Activated naive CD8-positive, alpha-beta T cell treated with anti-CD3 and anti-CD28 coated beads, Interleukin-2, amount 50 U/mL, for 24 hours (primary cell): ENCODE measurements around the gene KNG1.

Source experiments
- ATAC-seq: fragments of 150-1000 bp; cut with Tn5 transposase; one replicate; pipeline ENCODE4 v1.10.0; 2021
- DNase-seq: peaks from one replicate; pipeline ENCODE4 v3.0.0; 2021
- H3K27ac Mint-ChIP-seq: one replicate; pipeline ENCODE4 v1.8.0; 2021; ENCODE audit warnings: mild to moderate bottlenecking, mixed read lengths
- H3K27me3 Mint-ChIP-seq: one replicate; pipeline ENCODE4 v1.8.0; 2021; ENCODE audit warnings: mixed read lengths
- H3K36me3 Mint-ChIP-seq: one replicate; pipeline ENCODE4 v1.8.0; 2021; ENCODE audit warnings: low read depth, mixed read lengths
- H3K4me1 Mint-ChIP-seq: one replicate; pipeline ENCODE4 v1.8.0; 2021; ENCODE audit warnings: mixed read lengths
- H3K4me3 Mint-ChIP-seq: one replicate; pipeline ENCODE4 v1.8.0; 2021; ENCODE audit warnings: mild to moderate bottlenecking, moderate library complexity, mixed read lengths
- H3K9me3 Mint-ChIP-seq: one replicate; pipeline ENCODE4 v1.8.0; 2021; ENCODE audit warnings: mixed read lengths

Gene KNG1

DNA sequence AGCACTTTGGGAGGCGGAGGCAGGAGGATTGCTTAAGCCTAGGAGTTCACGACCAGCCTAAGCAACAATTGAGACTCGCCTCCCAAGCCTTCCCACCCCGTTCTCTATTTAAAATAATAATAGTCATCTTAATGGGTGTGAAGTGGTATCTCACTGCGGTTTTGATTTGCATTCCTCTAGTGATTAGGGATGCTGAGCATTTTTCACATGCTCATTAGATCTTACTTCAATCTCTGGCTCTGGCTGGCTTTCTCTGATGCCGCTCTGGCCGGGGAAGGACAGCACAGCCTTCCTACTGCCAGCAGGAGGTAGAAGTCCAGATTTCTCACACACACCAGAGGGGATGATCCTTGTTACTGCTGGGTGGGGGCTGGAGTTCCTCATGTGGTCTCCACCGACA, 58.8 kb downstream of the KNG1 start:
- Mint-ChIP-seq H3K36me3 (no peaks in the 10 kb centered on the region), H3K4me1 (peaks cover 18% of the 10 kb centered on the region), H3K27ac (no peak overlapping the region), H3K27me3 (peaks cover 1% of the 10 kb centered on the region), H3K9me3 (no peaks in the 10 kb centered on the region), H3K4me3 (no peak overlapping the region)
- ATAC-seq (no peak), DNase-seq (no peak)

GRCh38 chr3:186779204-186779603, 62.0 kb downstream of the KNG1 start:
- no peak for DNase-seq
- Mint-ChIP-seq H3K27ac (no peak overlapping the region), H3K27me3 (peaks cover 4% of the 10 kb centered on the region), H3K4me3 (no peak overlapping the region), H3K9me3 (no peaks in the 10 kb centered on the region), H3K36me3 (peaks cover 11% of the 10 kb centered on the region), H3K4me1 (peaks cover 14% of the 10 kb centered on the region)
- ATAC-seq, result no peak

- peaks cover 45% of the 10 kb centered on the region for H3K36me3 Mint-ChIP-seq
- peak overlapping the region; percentile 100 for H3K27ac Mint-ChIP-seq
- DNase-seq (no peak), ATAC-seq (no peak)
- H3K4me1 Mint-ChIP-seq, result peaks cover 47% of the 10 kb centered on the region
- peaks cover 7% of the 10 kb centered on the region for H3K27me3 Mint-ChIP-seq
- no peaks in the 10 kb centered on the region for H3K9me3 Mint-ChIP-seq
- peak overlapping the region; percentile 99 for H3K4me3 Mint-ChIP-seq
Measured at GRCh38 chr3:186782542-186783057, 65.4 kb downstream of the KNG1 start.

DNA sequence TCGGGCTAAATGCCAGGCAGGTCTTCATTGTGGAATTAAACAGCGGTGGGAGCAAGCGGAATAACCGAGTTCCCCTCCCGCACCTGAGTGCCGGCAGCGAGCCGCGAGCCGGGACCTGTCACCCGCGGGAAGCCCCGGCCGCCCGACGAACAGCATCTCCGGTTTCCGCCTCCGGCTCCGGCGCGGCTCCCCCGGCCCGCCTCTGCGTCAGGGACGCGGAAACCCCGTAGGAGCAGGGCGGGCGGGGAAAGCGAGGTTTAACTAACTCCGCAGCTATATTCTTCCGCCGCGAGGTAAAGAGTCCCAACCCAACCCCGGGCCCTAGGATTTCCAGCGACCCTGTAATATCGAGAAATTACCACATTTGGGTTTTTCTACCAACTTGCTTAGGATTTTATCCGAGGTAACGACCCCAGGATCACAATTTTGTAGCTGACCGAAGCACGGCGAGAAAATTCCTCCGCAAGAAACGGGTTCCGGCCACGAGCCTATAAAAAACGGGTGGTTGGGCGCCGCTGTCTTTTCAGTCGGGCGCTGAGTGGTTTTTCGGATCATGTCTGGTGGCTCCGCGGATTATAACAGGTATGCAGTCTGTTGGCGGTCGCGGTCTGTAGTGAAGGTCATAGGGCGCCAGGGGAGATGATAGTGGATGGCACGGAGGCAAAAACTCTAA, 66.0 kb downstream of the KNG1 start, which contains the start of gene EIF4A2:
EIF4A2 (plus strand) TSS at position 520 of the 673 bp plus-strand sequence; CDS start at position 554, 34 bp downstream.
- H3K4me3 Mint-ChIP-seq, result peak within 1 kb of the TSS; percentile 99
- ATAC-seq (peak; percentile 60), DNase-seq (peak; percentile 91)
- H3K9me3 Mint-ChIP-seq, result no peaks in the 10 kb centered on the region
- peaks cover 7% of the 10 kb centered on the region for H3K27me3 Mint-ChIP-seq
- peaks cover 53% of the 10 kb centered on the region for H3K4me1 Mint-ChIP-seq
- peak within 1 kb of the TSS; percentile 100 for H3K27ac Mint-ChIP-seq
- H3K36me3 Mint-ChIP-seq, result peaks cover 51% of the 10 kb centered on the region

DNA sequence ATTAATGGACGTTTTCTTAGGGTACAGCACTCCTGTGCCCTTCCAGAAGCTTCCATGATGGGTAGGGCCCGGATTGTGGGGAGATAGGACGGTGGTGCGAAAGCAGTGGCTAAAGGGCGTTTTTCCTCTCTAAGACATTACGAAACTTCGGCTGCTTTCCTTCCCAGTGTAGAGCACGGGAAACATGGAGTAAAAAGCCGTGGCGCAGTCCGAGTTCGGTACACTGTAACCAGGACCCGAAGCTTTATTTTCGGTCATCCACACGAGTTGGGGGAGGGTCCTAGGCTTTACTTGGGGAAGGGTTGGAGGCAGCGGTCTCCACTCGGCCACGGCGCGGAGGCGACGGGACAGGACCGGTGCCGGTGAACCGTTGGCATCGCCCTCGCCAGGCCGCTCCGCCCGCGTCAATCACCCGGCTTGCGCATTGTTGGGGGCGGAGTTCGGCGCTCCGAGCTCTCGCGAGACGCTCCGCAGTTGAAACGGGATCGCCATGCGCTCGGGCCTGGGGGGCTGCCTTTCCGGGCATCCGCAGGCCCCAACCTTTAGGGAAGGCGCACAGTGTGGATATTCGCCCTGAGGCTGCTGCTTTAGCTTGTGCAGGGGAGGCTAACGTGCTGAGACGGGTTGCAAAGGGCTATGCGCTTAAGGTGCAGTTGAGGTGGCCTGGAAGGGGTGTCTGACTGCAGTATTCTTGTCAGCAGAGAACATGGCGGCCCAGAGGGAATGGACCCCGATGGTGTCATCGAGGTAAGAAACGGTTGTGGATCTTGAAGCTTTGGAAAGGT, 66.8 kb downstream of the KNG1 start:
- Mint-ChIP-seq H3K27ac (peak overlapping the region; percentile 100), H3K36me3 (peaks cover 58% of the 10 kb centered on the region), H3K9me3 (no peaks in the 10 kb centered on the region), H3K27me3 (peaks cover 7% of the 10 kb centered on the region), H3K4me3 (peak overlapping the region; percentile 99), H3K4me1 (peaks cover 60% of the 10 kb centered on the region)
- DNase-seq (peak; percentile 65), ATAC-seq (peak; percentile 60)

GRCh38 chr3:186784820-186785494, 67.8 kb downstream of the KNG1 start:
- H3K36me3 Mint-ChIP-seq, result peaks cover 67% of the 10 kb centered on the region
- no peak for ATAC-seq
- no peaks in the 10 kb centered on the region for H3K9me3 Mint-ChIP-seq
- H3K4me3 Mint-ChIP-seq, result peak overlapping the region; percentile 99
- H3K4me1 Mint-ChIP-seq, result peaks cover 66% of the 10 kb centered on the region
- peak overlapping the region; percentile 100 for H3K27ac Mint-ChIP-seq
- peaks cover 5% of the 10 kb centered on the region for H3K27me3 Mint-ChIP-seq
- DNase-seq, result no peak

- DNase-seq, result no peak
- Mint-ChIP-seq H3K4me1 (peaks cover 66% of the 10 kb centered on the region), H3K36me3 (peaks cover 73% of the 10 kb centered on the region), H3K4me3 (peak overlapping the region; percentile 99), H3K9me3 (no peaks in the 10 kb centered on the region), H3K27me3 (peaks cover 5% of the 10 kb centered on the region), H3K27ac (peak overlapping the region; percentile 100)
- ATAC-seq, result no peak
Measured at GRCh38 chr3:186785495-186786018, 68.4 kb downstream of the KNG1 start.

- Mint-ChIP-seq H3K4me3 (peak overlapping the region; percentile 99), H3K27ac (peak overlapping the region; percentile 100), H3K27me3 (peaks cover 5% of the 10 kb centered on the region), H3K4me1 (peaks cover 65% of the 10 kb centered on the region), H3K9me3 (no peaks in the 10 kb centered on the region), H3K36me3 (peaks cover 81% of the 10 kb centered on the region)
- DNase-seq, result no peak
- no peak for ATAC-seq
Measured at GRCh38 chr3:186786922-186787321, 69.8 kb downstream of the KNG1 start.

DNA sequence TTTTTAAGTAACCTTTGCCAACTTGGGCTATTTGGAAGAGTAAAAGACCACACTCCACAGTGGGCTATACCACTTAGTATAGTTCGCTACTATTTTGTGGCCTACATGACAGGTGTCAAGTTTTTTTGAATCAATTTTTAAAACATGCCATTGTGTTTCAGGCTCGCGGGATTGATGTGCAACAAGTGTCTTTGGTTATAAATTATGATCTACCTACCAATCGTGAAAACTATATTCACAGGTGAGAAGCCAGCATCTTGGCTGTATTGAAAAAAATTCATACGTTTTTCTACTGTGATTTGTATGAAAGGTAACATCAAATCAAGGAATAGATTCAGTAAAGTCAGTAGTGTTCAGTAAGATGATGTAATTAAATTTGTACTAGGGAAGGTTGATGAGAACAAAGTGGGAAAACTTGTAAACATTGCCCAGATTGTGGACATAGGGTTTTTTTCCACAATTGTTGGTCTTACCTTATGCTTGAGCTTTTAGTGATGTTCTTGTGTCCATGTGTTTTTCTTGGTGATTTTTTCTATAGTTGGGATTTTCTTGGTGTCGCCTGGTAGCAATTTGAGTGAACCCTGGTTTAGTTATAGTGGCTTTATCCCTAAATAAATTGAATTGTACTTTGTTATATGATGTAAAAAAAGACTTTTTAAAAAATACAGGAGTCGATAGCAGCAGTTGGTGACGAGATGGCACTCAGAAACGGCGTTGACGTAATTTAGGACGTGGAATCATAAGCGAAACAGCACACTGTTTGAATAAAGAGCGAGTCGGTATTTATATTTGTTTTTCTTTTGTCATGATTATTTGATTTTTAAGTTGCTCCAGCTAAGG, 70.7 kb downstream of the KNG1 start:
- H3K36me3 Mint-ChIP-seq, result peaks cover 90% of the 10 kb centered on the region
- peak overlapping the region; percentile 99 for H3K4me3 Mint-ChIP-seq
- DNase-seq (no peak), ATAC-seq (no peak)
- H3K9me3 Mint-ChIP-seq, result no peaks in the 10 kb centered on the region
- peaks cover 5% of the 10 kb centered on the region for H3K27me3 Mint-ChIP-seq
- peaks cover 57% of the 10 kb centered on the region for H3K4me1 Mint-ChIP-seq
- H3K27ac Mint-ChIP-seq, result peak overlapping the region; percentile 100

DNA sequence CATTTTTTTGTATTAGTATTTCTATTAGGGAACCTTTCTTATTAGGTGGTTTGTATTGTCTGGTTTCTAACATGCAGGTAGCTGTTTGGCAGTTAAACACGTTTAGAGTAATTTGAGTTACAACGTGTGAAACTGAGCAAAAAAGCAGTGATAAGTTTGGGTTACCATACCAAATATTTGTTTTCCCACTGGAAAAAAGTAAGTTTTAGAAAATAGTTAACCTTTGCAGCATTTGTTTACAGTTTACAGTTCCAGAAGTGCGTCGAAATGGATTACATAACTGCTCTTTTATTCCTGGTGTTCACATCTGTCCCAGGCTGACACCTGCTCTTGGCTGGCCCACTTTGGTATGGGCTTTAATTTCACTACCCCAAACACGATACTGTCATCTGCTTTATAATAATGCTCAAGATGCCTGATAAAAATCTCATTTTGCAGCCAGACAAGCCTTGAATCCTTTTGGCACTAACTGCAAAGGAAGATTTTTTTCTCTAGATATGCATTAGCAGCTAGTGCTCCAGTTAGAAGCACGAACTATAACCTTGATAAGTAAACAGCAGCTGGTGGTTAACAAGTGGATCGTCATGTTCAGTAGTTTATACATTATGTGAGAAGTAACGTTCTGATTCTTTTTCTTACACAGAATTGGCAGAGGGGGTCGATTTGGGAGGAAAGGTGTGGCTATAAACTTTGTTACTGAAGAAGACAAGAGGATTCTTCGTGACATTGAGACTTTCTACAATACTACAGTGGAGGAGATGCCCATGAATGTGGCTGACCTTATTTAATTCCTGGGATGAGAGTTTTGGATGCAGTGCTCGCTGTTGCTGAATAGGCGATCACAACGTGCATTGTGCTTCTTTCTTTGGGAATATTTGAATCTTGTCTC, 71.6 kb downstream of the KNG1 start:
- Mint-ChIP-seq H3K27ac (peak overlapping the region; percentile 100), H3K36me3 (peaks cover 92% of the 10 kb centered on the region), H3K27me3 (peaks cover 2% of the 10 kb centered on the region), H3K4me3 (peak overlapping the region; percentile 99), H3K4me1 (peaks cover 54% of the 10 kb centered on the region), H3K9me3 (no peaks in the 10 kb centered on the region)
- ATAC-seq, result no peak
- no peak for DNase-seq

DNA sequence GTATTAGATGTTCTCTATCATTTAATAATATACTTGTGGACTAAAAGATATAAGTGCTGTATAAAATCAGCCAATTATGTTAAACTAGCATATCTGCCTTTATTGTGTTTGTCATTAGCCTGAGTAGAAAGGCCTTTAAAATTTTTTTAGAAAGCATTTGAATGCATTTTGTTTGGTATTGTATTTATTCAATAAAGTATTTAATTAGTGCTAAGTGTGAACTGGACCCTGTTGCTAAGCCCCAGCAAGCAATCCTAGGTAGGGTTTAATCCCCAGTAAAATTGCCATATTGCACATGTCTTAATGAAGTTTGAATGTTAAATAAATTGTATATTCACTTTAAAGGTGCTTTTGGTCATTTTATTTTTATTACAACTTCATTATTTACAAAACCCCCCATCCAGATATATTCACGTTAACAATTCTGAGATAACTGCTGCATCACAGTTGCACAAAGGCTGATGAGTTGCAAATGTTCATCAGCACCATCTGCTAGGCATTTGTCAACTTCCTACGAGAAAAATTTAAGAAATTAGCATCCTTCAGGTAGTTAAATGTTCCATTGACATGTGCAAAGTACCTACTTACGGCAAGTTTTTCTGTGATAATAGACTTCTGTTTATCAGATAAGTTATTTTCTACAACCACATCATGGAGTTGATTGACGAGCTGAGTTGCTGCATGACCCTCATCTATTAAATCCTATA, 72.5 kb downstream of the KNG1 start:
- DNase-seq (no peak), ATAC-seq (peak; percentile 17)
- peaks cover 47% of the 10 kb centered on the region for H3K4me1 Mint-ChIP-seq
- peaks cover 90% of the 10 kb centered on the region for H3K36me3 Mint-ChIP-seq
- peak overlapping the region; percentile 99 for H3K4me3 Mint-ChIP-seq
- peak overlapping the region; percentile 100 for H3K27ac Mint-ChIP-seq
- no peaks in the 10 kb centered on the region for H3K9me3 Mint-ChIP-seq
- no peaks in the 10 kb centered on the region for H3K27me3 Mint-ChIP-seq

DNA sequence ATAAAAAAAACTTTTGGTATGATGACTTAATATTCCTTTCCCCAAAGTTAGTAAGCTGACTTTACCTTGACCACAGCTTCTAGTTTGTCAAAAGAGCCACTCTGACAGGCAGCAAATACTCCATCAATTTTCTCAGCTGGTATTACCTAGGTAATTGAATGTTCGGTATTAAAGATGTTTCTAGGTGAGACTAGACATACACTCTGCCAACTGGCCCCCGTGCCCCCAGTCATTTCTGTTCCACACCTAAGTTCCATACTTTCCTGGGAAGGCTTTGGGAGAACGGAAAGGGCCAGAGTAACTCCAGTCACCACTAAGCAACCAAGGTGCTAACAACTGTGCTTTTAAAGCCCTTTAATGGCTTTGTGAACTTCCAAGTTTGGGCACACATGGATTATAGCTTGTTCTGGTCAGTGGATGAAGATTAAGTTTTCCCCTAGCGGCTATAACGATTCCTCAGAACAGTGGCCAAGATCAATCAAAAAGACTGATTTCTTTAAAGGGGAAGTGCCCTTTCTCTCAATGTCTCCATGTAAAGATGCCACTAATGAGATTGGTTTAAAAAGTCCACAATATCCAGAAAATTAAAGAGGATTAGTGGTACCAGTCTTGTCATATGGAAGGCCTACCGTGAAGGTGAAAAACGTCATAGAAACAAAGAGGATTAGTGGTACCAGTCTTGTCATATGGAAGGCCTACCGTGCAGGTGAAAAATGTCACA, 73.3 kb downstream of the KNG1 start:
- peak; percentile 41 for ATAC-seq
- H3K4me3 Mint-ChIP-seq, result peak overlapping the region; percentile 99
- H3K27me3 Mint-ChIP-seq, result no peaks in the 10 kb centered on the region
- peak overlapping the region; percentile 100 for H3K27ac Mint-ChIP-seq
- peaks cover 41% of the 10 kb centered on the region for H3K4me1 Mint-ChIP-seq
- peaks cover 85% of the 10 kb centered on the region for H3K36me3 Mint-ChIP-seq
- DNase-seq, result peak; percentile 38
- no peaks in the 10 kb centered on the region for H3K9me3 Mint-ChIP-seq
